HepG2 (cell line): ENCODE measurements around the gene LHX3. TPM values are rescaled to one million over a fixed set of nuclear protein-coding genes. Genes with fewer than 3 reads are reported as not detected.

ENCODE experiments used
- AKNA ChIP-seq: sonication (generic); formaldehyde crosslinking; IDR thresholded peaks from 2 replicates; pipeline ENCODE4 v1.4.0; 2020; ENCODE audit warnings: missing genetic modification reagents, borderline replicate concordance
- ASH2L ChIP-seq: fragments of 300-600, 200-600 bp; sonication (generic); IDR thresholded peaks from 2 replicates; pipeline ENCODE4 v1.7.0; 2017; ENCODE audit warnings: low read depth, mild to moderate bottlenecking, moderate library complexity, mixed read lengths, low read length; ENCODE audit not compliant: insufficient read length
- BHLHE40 ChIP-seq: IDR thresholded peaks from 2 replicates; pipeline ENCODE4 v1.6.1; 2011; ENCODE audit warnings: low read length, improper control_type of control experiment
- FOXO4 ChIP-seq: sonication (generic); formaldehyde crosslinking; conservative IDR thresholded peaks from 2 replicates; pipeline ENCODE4 v1.8.1; 2023; ENCODE audit warnings: missing genetic modification reagents
- GATAD2A ChIP-seq: IDR thresholded peaks from 2 replicates; pipeline ENCODE4 v1.6.1; 2016
- HNF4A ChIP-seq: sonication (generic); formaldehyde crosslinking; IDR thresholded peaks from 2 replicates; pipeline ENCODE4 v1.4.0; 2020; ENCODE audit warnings: missing genetic modification reagents
- HOMEZ ChIP-seq: IDR thresholded peaks from 2 replicates; pipeline ENCODE4 v1.6.1; 2016; ENCODE audit warnings: low read depth
- MAX ChIP-seq: IDR thresholded peaks from 2 replicates; pipeline ENCODE4 v1.6.1; 2012; ENCODE audit warnings: inconsistent platforms
- NFAT5 ChIP-seq: sonication (generic); formaldehyde crosslinking; IDR thresholded peaks from 2 replicates; pipeline ENCODE4 v1.4.0; 2020; ENCODE audit warnings: missing genetic modification reagents
- RNF2 ChIP-seq: fragments of 450-650 bp; conservative IDR thresholded peaks from 2 replicates; pipeline ENCODE4 v1.6.1; 2016; ENCODE audit warnings: low read depth
- ZNF274 ChIP-seq: sonication (generic); formaldehyde crosslinking; IDR thresholded peaks from 2 replicates; pipeline ENCODE4 v1.5.1; 2020; ENCODE audit warnings: mild to moderate bottlenecking, missing genetic modification reagents
- ZNF577 ChIP-seq: sonication (generic); formaldehyde crosslinking; IDR thresholded peaks from 2 replicates; pipeline ENCODE4 v1.4.0; 2020; ENCODE audit warnings: mild to moderate bottlenecking, low read depth, missing genetic modification reagents, borderline replicate concordance
- ZNF597 ChIP-seq: sonication (generic); formaldehyde crosslinking; IDR thresholded peaks from 2 replicates; pipeline ENCODE4 v1.5.0; 2020; ENCODE audit warnings: missing genetic modification reagents
- ZNF883 ChIP-seq: sonication (generic); formaldehyde crosslinking; IDR thresholded peaks from 2 replicates; pipeline ENCODE4 v1.5.1; 2020; ENCODE audit warnings: mild to moderate bottlenecking, missing genetic modification reagents; ENCODE audit errors: not compliant biosample characterization
- polyA plus RNA-seq, 8 experiments: library from polyadenylated mRNA; depleted of rRNA in 3 of 8; stranded (reverse) in 7 of 8; unstranded in 1 of 8; fragments of >200 nt; fragmentation: Illumina TruSeq in 4 of 8; extraction: Trizol in 4 of 8; gene quantifications; 2 replicates each; pipeline versions ENCODE4 v1.2.1 to v1.2.3, GENCODE V29; 2011 to 2016; ENCODE audit warnings: low read depth in 4 of 8, missing spikeins in 1 of 8, mixed read lengths in 1 of 8; ENCODE audit not compliant: insufficient read depth in 1 of 8
- total RNA-seq, 5 experiments: library from RNA; depleted of rRNA; stranded (reverse); fragments of >200 nt; fragmentation: Illumina TruSeq; extraction: Trizol; gene quantifications; 2 replicates each; pipeline ENCODE4 v1.2.3, GENCODE V29; 2016; ENCODE audit warnings: low read depth in 1 of 5

LHX3 gene
- total and polyA plus RNA-seq, 2 of the 13 experiments (the other 11 are each of a cell fraction or from before 2014, with no cell fraction given) = not detected

- TF ChIP-seq NFAT5 (CRISPR knock-in tag) (no peak), RNF2 (peak; percentile 91), FOXO4 (CRISPR knock-in tag) (no peak), HNF4A (CRISPR knock-in tag) (peak; percentile 53), ZNF597 (CRISPR knock-in tag) (no peak), ZNF883 (no peak), HOMEZ (CRISPR knock-in tag) (no peak), ASH2L (no peak), ZNF577 (CRISPR knock-in tag) (no peak), MAX (peak; percentile 66), ZNF274 (CRISPR knock-in tag) (no peak), BHLHE40 (no peak), GATAD2A (CRISPR knock-in tag) (no peak), AKNA (CRISPR knock-in tag) (no peak)
Observed at GRCh38 chr9:136147038-136147889, 57.7 kb downstream of the LHX3 start (continued).
